Neural progenitor cell (in vitro differentiated cells): ENCODE data around the gene STK24. TPM values are rescaled to one million over a fixed set of nuclear protein-coding genes. Genes with fewer than 3 reads are reported as not detected.

Source experiments
- DNase-seq: peaks from one replicate; pipeline ENCODE4 v3.0.0-alpha.2; 2016; ENCODE audit warnings: low spot score
- H2AFZ ChIP-seq: fragments of 200-600 bp; sonication (generic); replicated peaks from 2 replicates; pipeline ENCODE4 v1.6.1; 2016; ENCODE audit warnings: antibody characterized with exemption
- H3F3A ChIP-seq: fragments of 200-600 bp; sonication (generic); 2 replicates; pipeline ENCODE4 v1.6.1; 2016; ENCODE audit warnings: antibody characterized with exemption, low read depth
- H3K27ac ChIP-seq: fragments of 200-600 bp; sonication (generic); 2 replicates; pipeline ENCODE4 v1.5.1; 2016; ENCODE audit warnings: mild to moderate bottlenecking
- H3K27me3 ChIP-seq: fragments of 200-600 bp; sonication (generic); 2 replicates; pipeline ENCODE4 v1.6.1; 2016; ENCODE audit warnings: mild to moderate bottlenecking, moderate library complexity
- H3K36me3 ChIP-seq: fragments of 200-600 bp; sonication (generic); 2 replicates; pipeline ENCODE4 v1.5.1; 2016
- H3K4me1 ChIP-seq: fragments of 200-600 bp; sonication (generic); 2 replicates; pipeline ENCODE4 v1.6.1; 2016; ENCODE audit warnings: mixed run types
- H3K4me2 ChIP-seq: fragments of 200-600 bp; sonication (generic); 2 replicates; pipeline ENCODE4 v1.6.1; 2016
- H3K4me3 ChIP-seq: fragments of 200-600 bp; sonication (generic); 2 replicates; pipeline ENCODE4 v1.5.1; 2016
- H3K79me2 ChIP-seq: fragments of 200-600 bp; sonication (generic); 2 replicates; pipeline ENCODE4 v1.6.1; 2016; ENCODE audit warnings: low read depth
- H3K9ac ChIP-seq: fragments of 200-600 bp; sonication (generic); 2 replicates; pipeline ENCODE4 v1.6.1; 2016
- H3K9me3 ChIP-seq: fragments of 200-600 bp; sonication (generic); 2 replicates; pipeline ENCODE4 v1.5.1; 2016; ENCODE audit warnings: low read depth
- H4K20me1 ChIP-seq: fragments of 200-600 bp; sonication (generic); 2 replicates; pipeline ENCODE4 v1.6.1; 2016; ENCODE audit warnings: low read depth
- H3K27ac Mint-ChIP-seq: 3 replicates; pipeline ENCODE4 v1.8.0; 2021; ENCODE audit warnings: mixed read lengths
- H3K27me3 Mint-ChIP-seq: 2 replicates; pipeline ENCODE4 v1.8.0; 2022; ENCODE audit warnings: low read depth, mild to moderate bottlenecking, inconsistent platforms, moderate library complexity, mixed read lengths; ENCODE audit not compliant: insufficient read depth
- H3K36me3 Mint-ChIP-seq: 3 replicates; pipeline ENCODE4 v1.8.0; 2021; ENCODE audit warnings: mixed read lengths
- H3K4me1 Mint-ChIP-seq: 3 replicates; pipeline ENCODE4 v1.8.0; 2021; ENCODE audit warnings: mixed read lengths
- H3K4me3 Mint-ChIP-seq: 3 replicates; pipeline ENCODE4 v1.8.0; 2021; ENCODE audit warnings: mild to moderate bottlenecking, moderate library complexity, mixed read lengths
- H3K9me3 Mint-ChIP-seq: 3 replicates; pipeline ENCODE4 v1.8.0; 2020; ENCODE audit warnings: mixed read lengths
- EZH2 ChIP-seq: fragments of 200-600 bp; sonication (generic); IDR thresholded peaks from 2 replicates; pipeline ENCODE4 v1.6.1; 2017; ENCODE audit warnings: antibody characterized with exemption, mild to moderate bottlenecking, moderate library complexity
- EZH2phosphoT487 ChIP-seq: fragments of 200-600 bp; sonication (generic); IDR thresholded peaks from 2 replicates; pipeline ENCODE4 v1.6.1; 2017; ENCODE audit warnings: antibody characterized with exemption
- total RNA-seq: library from RNA; depleted of rRNA; stranded (reverse); fragments of >200 nt; gene quantifications from 2 replicates; pipeline ENCODE4 v1.2.3, GENCODE V29; 2015; ENCODE audit warnings: low replicate concordance
- TF ChIP-seq, protein P1 (sequence below): fragments of 200-600 bp; sonication (generic); IDR thresholded peaks from 2 replicates; pipeline ENCODE4 v1.5.1; 2017; ENCODE audit warnings: antibody characterized with exemption, mild to moderate bottlenecking

The STK24 gene
- total RNA-seq, 1 donor from 2014 or later, result 330 TPM

DNA sequence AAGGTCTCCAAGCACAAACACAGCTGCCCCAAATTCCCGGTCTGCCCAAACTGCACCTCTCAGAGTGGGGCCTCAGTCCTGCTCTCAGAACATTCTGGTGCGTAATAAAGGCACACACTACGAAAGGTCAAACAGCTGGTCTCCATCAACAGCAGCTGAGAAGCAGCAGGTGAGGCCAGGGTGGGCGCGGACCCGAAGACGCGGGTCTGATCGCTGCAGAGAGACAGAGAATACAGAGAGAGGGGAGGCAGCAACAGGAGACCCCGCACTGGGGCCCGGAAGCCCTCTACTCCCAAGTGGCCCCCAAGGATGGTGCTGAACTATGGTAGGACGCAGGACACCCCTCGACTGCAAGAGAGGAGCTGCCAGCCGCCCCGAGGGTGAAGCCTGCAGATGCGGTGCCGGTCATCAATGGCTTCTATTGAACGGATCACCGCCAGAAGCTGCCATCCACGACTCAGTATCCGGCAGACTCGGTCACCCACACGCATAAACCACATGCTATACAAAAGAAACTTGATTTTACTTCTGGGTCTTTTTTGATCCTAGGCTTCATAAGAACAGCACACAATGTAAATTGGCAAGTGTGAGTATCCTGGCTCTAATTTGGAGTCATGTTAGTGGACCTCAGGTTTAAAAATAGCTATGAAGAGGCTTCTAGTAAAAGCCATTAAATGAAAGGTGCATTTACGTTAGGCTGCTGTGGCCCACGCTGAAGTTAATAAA is 33.4 kb downstream of the STK24 start:
- Histone ChIP-seq H3K4me3 (no peak overlapping the region), H3K36me3 (no peaks in the 10 kb centered on the region), H3K27ac (peak overlapping the region; percentile 12), H3K79me2 (peaks cover 100% of the 10 kb centered on the region), H3K9me3 (no peaks in the 10 kb centered on the region), H3K27me3 (no peaks in the 10 kb centered on the region), H2AFZ (no peak overlapping the region), H3K4me1 (peaks cover 42% of the 10 kb centered on the region), H3K4me2 (peak overlapping the region; percentile 32), H3K9ac (no peak overlapping the region), H4K20me1 (peaks cover 99% of the 10 kb centered on the region), H3F3A (no peaks in the 10 kb centered on the region)
- peak overlapping the region; percentile 57 for H3K27ac Mint-ChIP-seq
- DNase-seq, result no peak
- peaks cover 28% of the 10 kb centered on the region for H3K36me3 Mint-ChIP-seq
- TF ChIP-seq EZH2 (no peak), EZH2phosphoT487 (no peak)
- TF ChIP-seq, protein P1, sequence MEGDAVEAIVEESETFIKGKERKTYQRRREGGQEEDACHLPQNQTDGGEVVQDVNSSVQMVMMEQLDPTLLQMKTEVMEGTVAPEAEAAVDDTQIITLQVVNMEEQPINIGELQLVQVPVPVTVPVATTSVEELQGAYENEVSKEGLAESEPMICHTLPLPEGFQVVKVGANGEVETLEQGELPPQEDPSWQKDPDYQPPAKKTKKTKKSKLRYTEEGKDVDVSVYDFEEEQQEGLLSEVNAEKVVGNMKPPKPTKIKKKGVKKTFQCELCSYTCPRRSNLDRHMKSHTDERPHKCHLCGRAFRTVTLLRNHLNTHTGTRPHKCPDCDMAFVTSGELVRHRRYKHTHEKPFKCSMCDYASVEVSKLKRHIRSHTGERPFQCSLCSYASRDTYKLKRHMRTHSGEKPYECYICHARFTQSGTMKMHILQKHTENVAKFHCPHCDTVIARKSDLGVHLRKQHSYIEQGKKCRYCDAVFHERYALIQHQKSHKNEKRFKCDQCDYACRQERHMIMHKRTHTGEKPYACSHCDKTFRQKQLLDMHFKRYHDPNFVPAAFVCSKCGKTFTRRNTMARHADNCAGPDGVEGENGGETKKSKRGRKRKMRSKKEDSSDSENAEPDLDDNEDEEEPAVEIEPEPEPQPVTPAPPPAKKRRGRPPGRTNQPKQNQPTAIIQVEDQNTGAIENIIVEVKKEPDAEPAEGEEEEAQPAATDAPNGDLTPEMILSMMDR, result no peak
- H3K9me3 Mint-ChIP-seq, result peaks cover 10% of the 10 kb centered on the region
- H3K27me3 Mint-ChIP-seq, result peaks cover 2% of the 10 kb centered on the region
- H3K4me1 Mint-ChIP-seq, result peaks cover 60% of the 10 kb centered on the region
- peak overlapping the region; percentile 33 for H3K4me3 Mint-ChIP-seq

DNA sequence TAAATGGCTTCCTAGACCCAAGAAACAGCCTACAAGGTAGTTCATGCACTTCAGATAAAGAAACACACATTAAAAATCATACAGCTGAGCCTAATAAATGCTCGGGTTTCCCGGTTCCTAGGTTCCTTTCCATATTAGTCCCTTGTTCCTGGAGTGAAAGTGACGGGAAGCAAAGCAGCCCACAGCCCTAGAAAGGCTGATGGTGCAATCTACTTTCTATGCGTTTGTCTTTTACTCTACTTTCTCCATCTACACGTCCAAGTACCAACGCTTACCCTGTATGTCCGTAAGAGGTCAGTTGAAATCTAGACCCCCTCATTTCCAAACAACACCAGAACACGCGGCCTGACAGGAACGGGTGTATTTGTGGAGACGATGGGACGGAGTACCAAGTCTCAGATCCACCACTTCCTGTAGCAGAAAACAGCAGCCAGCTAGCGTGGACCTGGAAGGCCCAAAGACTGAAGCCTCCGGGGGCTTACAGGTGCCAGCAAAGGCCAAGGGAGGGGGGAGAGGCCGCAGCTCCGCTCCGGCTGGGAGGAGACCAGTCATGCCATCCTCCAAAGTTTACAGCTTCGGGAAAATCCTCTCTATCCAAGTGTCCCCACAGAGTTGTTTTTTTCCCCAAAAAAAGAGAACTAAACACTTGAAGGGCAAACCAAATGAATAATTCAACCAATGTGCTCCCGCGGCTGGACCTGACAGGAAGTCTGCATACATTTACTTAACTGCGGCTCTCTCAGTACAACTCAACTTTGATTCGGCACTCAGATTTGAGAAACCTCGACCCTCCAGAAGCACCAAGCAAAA is 34.1 kb downstream of the STK24 start:
- Mint-ChIP-seq H3K27ac (peak overlapping the region; percentile 57), H3K4me1 (peaks cover 62% of the 10 kb centered on the region), H3K9me3 (peaks cover 10% of the 10 kb centered on the region), H3K36me3 (peaks cover 27% of the 10 kb centered on the region), H3K4me3 (peak overlapping the region; percentile 33), H3K27me3 (peaks cover 2% of the 10 kb centered on the region)
- Histone ChIP-seq H4K20me1 (peaks cover 99% of the 10 kb centered on the region), H3K9ac (no peak overlapping the region), H3K79me2 (peaks cover 100% of the 10 kb centered on the region), H3K36me3 (no peaks in the 10 kb centered on the region), H3K27me3 (no peaks in the 10 kb centered on the region), H2AFZ (no peak overlapping the region), H3K27ac (no peak overlapping the region), H3F3A (no peaks in the 10 kb centered on the region), H3K9me3 (no peaks in the 10 kb centered on the region), H3K4me3 (no peak overlapping the region), H3K4me1 (peaks cover 42% of the 10 kb centered on the region), H3K4me2 (peak overlapping the region; percentile 32)
- DNase-seq, result no peak
- TF ChIP-seq, protein P1, result no peak

DNA sequence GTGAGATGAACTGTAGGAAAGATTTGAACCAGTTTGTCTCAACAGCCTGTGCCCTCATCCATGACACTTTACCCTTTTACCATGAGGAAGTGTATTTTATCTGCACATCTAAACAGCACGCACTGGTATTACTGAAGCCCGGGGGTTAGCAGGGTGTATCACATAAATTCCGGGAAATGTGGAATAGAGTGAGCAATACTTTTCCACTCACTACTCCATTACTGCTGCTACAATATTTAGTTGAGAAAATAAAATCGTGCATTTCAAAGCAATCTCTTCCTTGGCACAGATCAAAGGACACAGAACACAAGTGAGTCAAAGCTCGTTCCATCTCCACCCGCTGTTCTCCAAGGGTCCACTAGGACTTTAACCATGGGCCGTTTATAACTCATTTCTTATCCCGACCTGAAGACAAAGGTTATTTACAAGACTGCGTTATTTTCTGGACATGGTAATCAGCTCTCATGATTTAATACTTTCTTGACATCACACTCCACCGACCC is 35.2 kb downstream of the STK24 start:
- H3K27me3 ChIP-seq, result no peaks in the 10 kb centered on the region
- H3K27ac ChIP-seq, result no peak overlapping the region
- peaks cover 100% of the 10 kb centered on the region for H4K20me1 ChIP-seq
- Mint-ChIP-seq H3K27ac (no peak overlapping the region), H3K4me1 (peaks cover 63% of the 10 kb centered on the region), H3K4me3 (no peak overlapping the region), H3K9me3 (peaks cover 10% of the 10 kb centered on the region), H3K27me3 (peaks cover 3% of the 10 kb centered on the region), H3K36me3 (peaks cover 25% of the 10 kb centered on the region)
- no peak overlapping the region for H3K4me3 ChIP-seq
- TF ChIP-seq, protein P1, result peak; percentile 8
- TF ChIP-seq EZH2phosphoT487, result no peak
- H3K4me2 ChIP-seq, result no peak overlapping the region
- no peaks in the 10 kb centered on the region for H3K9me3 ChIP-seq
- peaks cover 42% of the 10 kb centered on the region for H3K4me1 ChIP-seq
- no peak overlapping the region for H3K9ac ChIP-seq
- H3K36me3 ChIP-seq, result no peaks in the 10 kb centered on the region
- H3K79me2 ChIP-seq, result peaks cover 100% of the 10 kb centered on the region
- H3F3A ChIP-seq, result no peaks in the 10 kb centered on the region
- H2AFZ ChIP-seq, result no peak overlapping the region
- DNase-seq, result no peak
